ENCODE data around the gene LRTM2.

DNA sequence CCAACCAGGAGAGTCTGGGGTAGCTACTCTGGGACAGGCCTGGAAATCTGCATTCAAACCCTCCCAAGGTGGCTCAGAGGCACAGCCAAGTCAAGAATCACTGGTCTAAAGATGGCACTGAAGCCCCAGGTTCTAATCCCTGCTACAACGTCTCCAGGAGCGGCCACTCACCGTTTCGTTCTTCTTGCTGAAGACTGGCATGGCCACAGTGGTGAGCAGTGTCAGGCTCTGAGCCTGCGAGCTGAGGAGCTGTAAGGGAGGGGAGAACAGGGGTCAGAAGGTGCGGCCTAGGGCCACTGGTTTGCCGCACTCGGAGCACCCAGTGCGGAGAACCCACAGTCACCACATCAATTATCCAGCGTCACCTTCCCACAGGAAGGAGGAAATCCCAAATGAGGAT lies 59.3 kb downstream of the LRTM2 start:
- TF ChIP-seq TAF1 (IDR thresholded peaks at IDR 0.05; ENCODE audit: low read depth, low read length) = no peak
- no peak for TF ChIP-seq POLR2A (IDR thresholded peaks at IDR 0.05; ENCODE audit: low read depth, low read length)
- no peak for TF ChIP-seq POLR2AphosphoS5 (IDR thresholded peaks at IDR 0.05; ENCODE audit: low read depth, low read length)
- TF ChIP-seq SPI1 (IDR thresholded peaks at IDR 0.05; ENCODE audit: low read depth, low read length) = no peak
- TF ChIP-seq PAX5 (IDR thresholded peaks at IDR 0.05; ENCODE audit: insufficient read depth, low read length, severe bottlenecking) = no peak
